ENCODE results near the gene ITPR2. TPM values are rescaled to one million over a fixed set of nuclear protein-coding genes. Genes with fewer than 3 reads are reported as not detected.

ITPR2 gene
- total RNA-seq, 2 experiments from 2014 or later: 31.7 to 36.3 TPM

- Mint-ChIP-seq H3K4me1 (no peaks in the 10 kb centered on the region), H3K27ac (no peak overlapping the region), H3K36me3 (ENCODE audit: low read depth) (no peaks in the 10 kb centered on the region), H3K9me3 (no peaks in the 10 kb centered on the region), H3K27me3 (no peaks in the 10 kb centered on the region), H3K4me3 (no peak overlapping the region)
- no peak for DNase-seq
- ChIA-PET CTCF (no interaction called here), POLR2A (no interaction called here)
Measured at GRCh38 chr12:26428420-26428819, 404.6 kb downstream of the ITPR2 start.

- H3K27me3 Mint-ChIP-seq: no peaks in the 10 kb centered on the region
- no peak overlapping the region for H3K4me3 Mint-ChIP-seq
- no peaks in the 10 kb centered on the region for H3K9me3 Mint-ChIP-seq
- H3K4me1 Mint-ChIP-seq: no peaks in the 10 kb centered on the region
- DNase-seq: no peak
- no peak overlapping the region for H3K27ac Mint-ChIP-seq
- no peaks in the 10 kb centered on the region for H3K36me3 Mint-ChIP-seq (ENCODE audit: low read depth)
- ChIA-PET POLR2A (no interaction called here), CTCF (interaction anchor here (1.5 kb wide), 1 partner anchor 188 kb away, joined by 4 read pairs; no protein-coding TSS in a partner anchor)
Measured at GRCh38 chr12:26426652-26427051, 406.3 kb downstream of the ITPR2 start.

GRCh38 chr12:26425587-26426260 is 407.3 kb downstream of the ITPR2 start:
- Mint-ChIP-seq H3K4me3 (no peak overlapping the region), H3K36me3 (ENCODE audit: low read depth) (peaks cover 3% of the 10 kb centered on the region), H3K9me3 (no peaks in the 10 kb centered on the region), H3K27ac (no peak overlapping the region), H3K27me3 (no peaks in the 10 kb centered on the region), H3K4me1 (peaks cover 3% of the 10 kb centered on the region)
- ChIA-PET CTCF (interaction anchor here (1.5 kb wide), 1 partner anchor 189 kb away, joined by 4 read pairs; no protein-coding TSS in a partner anchor), POLR2A (no interaction called here)
- DNase-seq: no peak

- no peaks in the 10 kb centered on the region for H3K27me3 Mint-ChIP-seq
- H3K4me3 Mint-ChIP-seq: no peak overlapping the region
- CTCF ChIA-PET: no interaction called here
- DNase-seq: no peak
- no peaks in the 10 kb centered on the region for H3K9me3 Mint-ChIP-seq
- H3K36me3 Mint-ChIP-seq (ENCODE audit: low read depth): peaks cover 8% of the 10 kb centered on the region
- peaks cover 3% of the 10 kb centered on the region for H3K4me1 Mint-ChIP-seq
- no peak overlapping the region for H3K27ac Mint-ChIP-seq
- POLR2A ChIA-PET: no interaction called here
Measured at GRCh38 chr12:26422839-26423398, 410.1 kb downstream of the ITPR2 start.

- H3K4me3 Mint-ChIP-seq: no peak overlapping the region
- H3K27me3 Mint-ChIP-seq: no peaks in the 10 kb centered on the region
- H3K9me3 Mint-ChIP-seq: no peaks in the 10 kb centered on the region
- ChIA-PET CTCF (no interaction called here), POLR2A (no interaction called here)
- H3K4me1 Mint-ChIP-seq: peaks cover 3% of the 10 kb centered on the region
- H3K27ac Mint-ChIP-seq: no peak overlapping the region
- H3K36me3 Mint-ChIP-seq (ENCODE audit: low read depth): peaks cover 15% of the 10 kb centered on the region
- DNase-seq: no peak
Measured at GRCh38 chr12:26416550-26416949, 416.4 kb downstream of the ITPR2 start.

- H3K36me3 Mint-ChIP-seq (ENCODE audit: low read depth): no peaks in the 10 kb centered on the region
- CTCF ChIA-PET: no interaction called here
- no peaks in the 10 kb centered on the region for H3K9me3 Mint-ChIP-seq
Measured at GRCh38 chr12:26410689-26411088, 422.3 kb downstream of the ITPR2 start.

GRCh38 chr12:26406813-26407212 is 426.2 kb downstream of the ITPR2 start:
- ChIA-PET POLR2A (no interaction called here), CTCF (no interaction called here)
- no peak for DNase-seq
- H3K9me3 Mint-ChIP-seq: no peaks in the 10 kb centered on the region
- H3K27me3 Mint-ChIP-seq: no peaks in the 10 kb centered on the region
- no peak overlapping the region for H3K4me3 Mint-ChIP-seq
- no peaks in the 10 kb centered on the region for H3K4me1 Mint-ChIP-seq
- H3K27ac Mint-ChIP-seq: no peak overlapping the region
- no peaks in the 10 kb centered on the region for H3K36me3 Mint-ChIP-seq (ENCODE audit: low read depth)

More at GRCh38 chr12:26410689-26411088, 422.3 kb downstream of the ITPR2 start:
- Mint-ChIP-seq H3K27ac (no peak overlapping the region), H3K4me1 (no peaks in the 10 kb centered on the region), H3K4me3 (no peak overlapping the region), H3K27me3 (no peaks in the 10 kb centered on the region)
- POLR2A ChIA-PET: no interaction called here
- DNase-seq: no peak

- Mint-ChIP-seq H3K36me3 (ENCODE audit: low read depth) (no peaks in the 10 kb centered on the region), H3K27ac (no peak overlapping the region), H3K27me3 (no peaks in the 10 kb centered on the region), H3K9me3 (no peaks in the 10 kb centered on the region), H3K4me1 (no peaks in the 10 kb centered on the region), H3K4me3 (no peak overlapping the region)
- DNase-seq: no peak
- POLR2A ChIA-PET: no interaction called here
- CTCF ChIA-PET: no interaction called here
Measured at GRCh38 chr12:26406391-26406790, 426.6 kb downstream of the ITPR2 start.

GRCh38 chr12:26403601-26404000 is 429.4 kb downstream of the ITPR2 start:
- no peak overlapping the region for H3K4me3 Mint-ChIP-seq
- no peak overlapping the region for H3K27ac Mint-ChIP-seq
- no peaks in the 10 kb centered on the region for H3K4me1 Mint-ChIP-seq
- ChIA-PET POLR2A (no interaction called here), CTCF (no interaction called here)
- H3K9me3 Mint-ChIP-seq: no peaks in the 10 kb centered on the region
- no peaks in the 10 kb centered on the region for H3K36me3 Mint-ChIP-seq (ENCODE audit: low read depth)
- DNase-seq: no peak
- no peaks in the 10 kb centered on the region for H3K27me3 Mint-ChIP-seq

- CTCF ChIA-PET: no interaction called here
- Mint-ChIP-seq H3K4me1 (no peaks in the 10 kb centered on the region), H3K36me3 (ENCODE audit: low read depth) (no peaks in the 10 kb centered on the region), H3K27ac (no peak overlapping the region), H3K4me3 (no peak overlapping the region), H3K27me3 (no peaks in the 10 kb centered on the region), H3K9me3 (no peaks in the 10 kb centered on the region)
- POLR2A ChIA-PET: no interaction called here
- no peak for DNase-seq
Measured at GRCh38 chr12:26402648-26403047, 430.3 kb downstream of the ITPR2 start.

GRCh38 chr12:26401874-26402273 is 431.1 kb downstream of the ITPR2 start:
- CTCF ChIA-PET: no interaction called here
- POLR2A ChIA-PET: no interaction called here
- Mint-ChIP-seq H3K4me3 (no peak overlapping the region), H3K9me3 (no peaks in the 10 kb centered on the region), H3K27me3 (no peaks in the 10 kb centered on the region), H3K27ac (no peak overlapping the region), H3K36me3 (ENCODE audit: low read depth) (no peaks in the 10 kb centered on the region), H3K4me1 (no peaks in the 10 kb centered on the region)
- no peak for DNase-seq

GRCh38 chr12:26400627-26401026 is 432.4 kb downstream of the ITPR2 start:
- Mint-ChIP-seq H3K27ac (no peak overlapping the region), H3K4me3 (no peak overlapping the region), H3K9me3 (no peaks in the 10 kb centered on the region), H3K4me1 (no peaks in the 10 kb centered on the region), H3K27me3 (no peaks in the 10 kb centered on the region), H3K36me3 (ENCODE audit: low read depth) (no peaks in the 10 kb centered on the region)
- no peak for DNase-seq
- ChIA-PET CTCF (no interaction called here), POLR2A (no interaction called here)

GRCh38 chr12:26399381-26399780 is 433.6 kb downstream of the ITPR2 start:
- no peaks in the 10 kb centered on the region for H3K9me3 Mint-ChIP-seq
- ChIA-PET POLR2A (no interaction called here), CTCF (no interaction called here)
- no peak for DNase-seq
- H3K4me1 Mint-ChIP-seq: no peaks in the 10 kb centered on the region
- H3K27me3 Mint-ChIP-seq: no peaks in the 10 kb centered on the region
- no peaks in the 10 kb centered on the region for H3K36me3 Mint-ChIP-seq (ENCODE audit: low read depth)
- H3K4me3 Mint-ChIP-seq: no peak overlapping the region
- no peak overlapping the region for H3K27ac Mint-ChIP-seq

GRCh38 chr12:26396402-26396801 is 436.6 kb downstream of the ITPR2 start:
- POLR2A ChIA-PET: no interaction called here
- peaks cover 6% of the 10 kb centered on the region for H3K36me3 Mint-ChIP-seq (ENCODE audit: low read depth)
- DNase-seq: no peak
- no peaks in the 10 kb centered on the region for H3K9me3 Mint-ChIP-seq
- H3K27me3 Mint-ChIP-seq: no peaks in the 10 kb centered on the region
- H3K4me3 Mint-ChIP-seq: no peak overlapping the region
- CTCF ChIA-PET: no interaction called here
- no peaks in the 10 kb centered on the region for H3K4me1 Mint-ChIP-seq
- H3K27ac Mint-ChIP-seq: no peak overlapping the region

Data from activated CD4-positive, alpha-beta memory T cell treated with anti-CD3 and anti-CD28 coated beads, Interleukin-2, amount 10 ng/mL, durations not matched to agents 7 days and 5 days (primary cell).